Testis (tissue), 2 donors: ENCODE data around the gene TGFB1I1.

Experiments used
- CTCF ChIP-seq, 3 experiments: fragments of 450-650 bp in 2 of 3; fragments of 200-600 bp in 1 of 3; sonication (generic) in 1 of 3; IDR thresholded peaks; one replicate each; pipeline ENCODE4 v1.5.1; 2016 to 2019; ENCODE audit warnings: antibody characterized with exemption in 3 of 3, mild to moderate bottlenecking in 2 of 3, moderate library complexity in 1 of 3
- POLR2A ChIP-seq: fragments of 450-650 bp; IDR thresholded peaks from one replicate; pipeline ENCODE4 v1.6.1; 2017; ENCODE audit warnings: antibody characterized with exemption, mild to moderate bottlenecking, moderate library complexity

- no peak for TF ChIP-seq CTCF (IDR thresholded peaks at IDR 0.05)
- no peak for TF ChIP-seq POLR2A
Observed at GRCh38 chr16:31435341-31436220, 36.4 kb upstream of the TGFB1I1 start.
